Glutamatergic neuron (in vitro differentiated cells): Measurements from ENCODE around the gene PGAP2. TPM values are rescaled to one million over a fixed set of nuclear protein-coding genes. Genes with fewer than 3 reads are reported as not detected.

Experiments
- DNase-seq: peaks from one replicate; pipeline ENCODE4 v3.0.0; 2022
- H3K27ac Mint-ChIP-seq: one replicate; pipeline ENCODE4 v1.8.0; 2020; ENCODE audit warnings: mild to moderate bottlenecking, mixed read lengths, inconsistent platforms; ENCODE audit not compliant: unreplicated experiment
- H3K27me3 Mint-ChIP-seq: one replicate; pipeline ENCODE4 v1.8.0; 2020; ENCODE audit warnings: mild to moderate bottlenecking, moderate library complexity, mixed read lengths, inconsistent platforms; ENCODE audit not compliant: unreplicated experiment
- H3K36me3 Mint-ChIP-seq: one replicate; pipeline ENCODE4 v1.8.0; 2020; ENCODE audit warnings: mild to moderate bottlenecking, mixed read lengths, inconsistent platforms; ENCODE audit not compliant: unreplicated experiment
- H3K4me1 Mint-ChIP-seq: one replicate; pipeline ENCODE4 v1.8.0; 2020; ENCODE audit warnings: mild to moderate bottlenecking, low read depth, mixed read lengths, inconsistent platforms; ENCODE audit not compliant: unreplicated experiment
- H3K4me3 Mint-ChIP-seq: one replicate; pipeline ENCODE4 v1.8.0; 2020; ENCODE audit warnings: mild to moderate bottlenecking, mixed read lengths, inconsistent platforms; ENCODE audit not compliant: unreplicated experiment
- H3K9me3 Mint-ChIP-seq: one replicate; pipeline ENCODE4 v1.8.0; 2020; ENCODE audit warnings: mild to moderate bottlenecking, moderate library complexity, mixed read lengths, inconsistent platforms; ENCODE audit not compliant: unreplicated experiment
- CTCF ChIP-seq: fragments of 200-600 bp; sonication (generic); IDR thresholded peaks from one replicate; pipeline ENCODE4 v1.5.0; 2021; ENCODE audit not compliant: partially characterized antibody, unreplicated experiment
- total RNA-seq: library from RNA; stranded (reverse); fragmentation: NEBNext Ultra II Directional; extraction: Animal tissue kit (Norgen Biotek cat#: 25700); gene quantifications from one replicate; pipeline ENCODE4 v1.2.1, GENCODE V29; 2021; ENCODE audit not compliant: unreplicated experiment

Gene PGAP2
- total RNA-seq, 1 donor from 2014 or later, result 20.0 TPM

GRCh38 chr11:3841426-3842350 is 33.3 kb downstream of the PGAP2 start:
- Mint-ChIP-seq H3K4me1 (peaks cover 14% of the 10 kb centered on the region), H3K27ac (no peak overlapping the region), H3K27me3 (peaks cover 12% of the 10 kb centered on the region), H3K36me3 (peaks cover 6% of the 10 kb centered on the region), H3K9me3 (peaks cover 11% of the 10 kb centered on the region), H3K4me3 (peak overlapping the region; percentile 88)
- TF ChIP-seq CTCF, result peak; percentile 69
- DNase-seq, result peak; percentile 88

GRCh38 chr11:3843326-3843725 is 35.0 kb downstream of the PGAP2 start:
- Mint-ChIP-seq H3K4me1 (peaks cover 10% of the 10 kb centered on the region), H3K36me3 (peaks cover 2% of the 10 kb centered on the region), H3K27me3 (peaks cover 10% of the 10 kb centered on the region), H3K27ac (no peak overlapping the region), H3K9me3 (peaks cover 8% of the 10 kb centered on the region), H3K4me3 (no peak overlapping the region)
- no peak for TF ChIP-seq CTCF
- no peak for DNase-seq

GRCh38 chr11:3845246-3845645 is 36.9 kb downstream of the PGAP2 start:
- H3K36me3 Mint-ChIP-seq, result no peaks in the 10 kb centered on the region
- no peak overlapping the region for H3K4me3 Mint-ChIP-seq
- H3K27ac Mint-ChIP-seq, result no peak overlapping the region
- no peaks in the 10 kb centered on the region for H3K4me1 Mint-ChIP-seq
- DNase-seq, result no peak
- no peak for TF ChIP-seq CTCF
- H3K27me3 Mint-ChIP-seq, result no peaks in the 10 kb centered on the region
- no peaks in the 10 kb centered on the region for H3K9me3 Mint-ChIP-seq

GRCh38 chr11:3845670-3846069 is 37.3 kb downstream of the PGAP2 start:
- Mint-ChIP-seq H3K27me3 (no peaks in the 10 kb centered on the region), H3K4me3 (no peak overlapping the region), H3K27ac (no peak overlapping the region), H3K4me1 (no peaks in the 10 kb centered on the region), H3K36me3 (no peaks in the 10 kb centered on the region), H3K9me3 (no peaks in the 10 kb centered on the region)
- TF ChIP-seq CTCF, result no peak
- DNase-seq, result no peak

GRCh38 chr11:3849297-3849874 is 41.0 kb downstream of the PGAP2 start:
- Mint-ChIP-seq H3K4me3 (no peak overlapping the region), H3K4me1 (no peaks in the 10 kb centered on the region), H3K36me3 (no peaks in the 10 kb centered on the region), H3K9me3 (no peaks in the 10 kb centered on the region), H3K27me3 (no peaks in the 10 kb centered on the region), H3K27ac (no peak overlapping the region)
- no peak for DNase-seq
- TF ChIP-seq CTCF, result peak; percentile 63
